ENCODE data around the gene KCTD17.

GRCh38 chr22:37080838-37081237 lies 29.3 kb downstream of the KCTD17 start:
- no peak for TF ChIP-seq POLR2A (IDR thresholded peaks at IDR 0.05)
- no peak for TF ChIP-seq CTCF (IDR thresholded peaks at IDR 0.05)

All from lower leg skin (tissue), 3 donors.